Testis (tissue), 2 donors: ENCODE data around the gene NPDC1.

Source experiments
- CTCF ChIP-seq, 3 experiments: fragments of 450-650 bp in 2 of 3; fragments of 200-600 bp in 1 of 3; sonication (generic) in 1 of 3; IDR thresholded peaks; one replicate each; pipeline ENCODE4 v1.5.1; 2016 to 2019; ENCODE audit warnings: antibody characterized with exemption in 3 of 3, mild to moderate bottlenecking in 2 of 3, moderate library complexity in 1 of 3
- POLR2A ChIP-seq: fragments of 450-650 bp; IDR thresholded peaks from one replicate; pipeline ENCODE4 v1.6.1; 2017; ENCODE audit warnings: antibody characterized with exemption, mild to moderate bottlenecking, moderate library complexity

GRCh38 chr9:137014166-137014565 lies 31.8 kb downstream of the NPDC1 start:
- no peak for TF ChIP-seq CTCF (IDR thresholded peaks at IDR 0.05)
- TF ChIP-seq POLR2A, result no peak
